ENCODE data around the gene NFATC2.

Gene NFATC2

DNA sequence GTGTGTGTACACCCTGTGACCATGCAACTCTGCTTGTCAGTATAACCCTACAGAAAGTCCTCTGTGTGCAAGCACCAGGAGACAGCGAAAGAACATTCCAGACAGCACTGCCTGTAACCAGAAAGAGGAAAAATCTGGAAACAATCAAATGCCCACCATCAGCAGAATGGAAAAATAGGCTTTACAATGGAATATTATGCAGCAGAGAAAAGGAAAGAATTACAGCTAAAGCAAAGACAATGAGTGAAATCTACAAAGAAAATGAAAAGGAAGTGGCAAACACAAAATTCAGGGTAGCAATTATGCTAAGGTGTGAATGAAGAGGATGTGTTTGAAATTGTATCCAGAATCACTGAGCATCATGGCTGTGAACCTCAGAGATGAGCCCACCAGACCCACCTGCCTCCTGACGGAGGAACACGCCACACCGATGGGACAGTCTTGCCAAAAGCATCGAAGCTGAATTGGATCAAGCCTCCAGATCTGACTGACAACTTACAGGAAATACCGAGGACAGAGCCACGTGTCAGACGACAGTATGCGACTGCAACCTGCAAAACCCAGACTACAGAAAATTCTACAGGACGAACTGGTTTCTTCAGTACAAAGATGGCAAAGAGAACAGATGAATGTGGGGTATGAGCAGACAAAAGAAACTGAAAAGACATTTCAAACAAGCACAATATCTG, 133.2 kb downstream of the NFATC2 start:
- DNase-seq, result no peak

DNA sequence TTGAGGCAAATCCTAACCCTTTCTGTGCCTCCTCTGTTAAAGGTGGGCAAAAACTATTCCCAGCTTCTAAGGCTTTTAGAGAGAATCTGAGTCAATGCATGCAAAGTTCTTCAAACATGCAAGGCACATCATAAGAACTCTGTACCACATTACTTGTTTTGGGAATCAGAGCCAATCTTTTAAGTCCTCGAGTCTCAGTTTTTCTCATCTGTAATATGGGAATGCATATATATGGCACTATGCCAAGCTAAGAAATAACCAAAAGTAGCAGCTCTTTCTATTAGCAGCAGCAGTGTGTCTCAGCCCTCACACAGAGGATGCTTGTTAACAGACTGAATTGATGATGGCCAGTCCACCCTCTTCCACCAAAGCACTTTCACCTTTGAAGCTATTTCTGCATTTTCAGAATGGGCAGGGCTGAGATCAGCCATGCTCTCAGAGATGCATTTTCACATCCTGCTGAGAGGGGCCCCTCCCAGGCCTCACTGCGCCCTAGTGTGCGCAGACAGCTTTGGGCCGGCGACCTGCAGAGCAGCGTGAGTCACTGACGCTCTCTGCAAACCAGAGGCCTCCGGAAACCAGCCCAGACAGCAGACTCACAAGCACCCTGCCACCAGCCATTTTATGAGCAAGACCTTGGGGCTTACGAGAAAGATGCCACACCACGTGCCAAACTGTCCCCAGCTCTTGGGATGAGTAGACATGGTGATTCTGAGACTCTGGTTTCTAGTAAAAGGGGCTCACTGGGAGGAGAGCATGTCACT, 138.0 kb downstream of the NFATC2 start:
- peak; percentile 94 for DNase-seq

DNA sequence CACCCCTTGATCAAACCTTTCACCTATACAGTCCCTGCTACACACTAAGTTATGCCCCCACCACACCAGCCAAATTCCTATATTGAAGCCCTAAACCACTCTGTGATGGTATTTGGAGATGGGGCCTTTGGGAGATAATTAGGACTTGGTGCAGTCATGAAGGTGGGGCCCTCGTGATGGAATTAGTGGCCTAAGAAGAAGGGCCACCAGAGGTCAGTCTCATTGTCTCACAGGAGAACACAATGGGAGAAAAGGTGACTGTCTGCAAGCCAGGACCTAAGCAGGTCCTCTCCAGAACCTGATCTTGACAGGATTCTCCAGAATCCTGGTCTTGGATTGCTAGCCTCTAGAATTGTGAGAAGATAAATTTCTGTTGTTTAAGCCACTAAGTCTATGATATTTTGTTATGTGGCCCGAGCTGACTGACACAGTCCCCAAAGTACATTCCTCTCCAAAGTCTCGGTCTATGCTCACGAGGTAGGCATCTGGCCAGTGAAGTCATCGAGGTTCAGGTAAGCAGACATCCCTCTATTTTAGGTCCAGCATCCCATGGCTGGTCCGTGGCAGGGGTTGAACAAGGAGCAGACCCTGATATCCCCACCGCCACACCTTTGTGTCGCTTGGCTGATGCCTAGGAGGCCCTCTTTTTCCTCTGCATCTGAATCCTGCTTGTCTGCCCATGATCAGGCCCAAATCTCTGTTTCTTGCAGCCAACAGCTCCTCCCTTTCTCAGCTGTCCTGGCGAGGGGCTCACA, 138.9 kb downstream of the NFATC2 start:
- DNase-seq, result no peak

DNA sequence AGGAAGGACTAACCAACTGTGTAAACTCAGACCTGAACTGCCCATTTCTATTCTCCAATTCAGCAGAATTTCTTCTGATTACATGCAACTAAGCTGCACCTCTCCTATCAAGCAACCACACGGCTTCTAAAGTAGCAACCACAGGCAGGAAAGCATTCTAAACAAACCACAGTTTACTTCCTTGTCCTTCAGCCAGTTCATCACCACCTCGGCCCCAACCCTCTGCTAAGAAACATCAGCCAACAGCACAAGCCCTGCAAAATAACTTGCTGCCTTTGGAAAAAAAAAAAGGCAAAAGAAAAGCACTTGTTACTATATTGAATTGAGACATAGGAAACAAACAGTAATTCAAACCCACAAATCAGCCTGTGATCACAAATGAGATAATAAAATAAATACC, 140.3 kb downstream of the NFATC2 start:
- peak; percentile 76 for DNase-seq

DNA sequence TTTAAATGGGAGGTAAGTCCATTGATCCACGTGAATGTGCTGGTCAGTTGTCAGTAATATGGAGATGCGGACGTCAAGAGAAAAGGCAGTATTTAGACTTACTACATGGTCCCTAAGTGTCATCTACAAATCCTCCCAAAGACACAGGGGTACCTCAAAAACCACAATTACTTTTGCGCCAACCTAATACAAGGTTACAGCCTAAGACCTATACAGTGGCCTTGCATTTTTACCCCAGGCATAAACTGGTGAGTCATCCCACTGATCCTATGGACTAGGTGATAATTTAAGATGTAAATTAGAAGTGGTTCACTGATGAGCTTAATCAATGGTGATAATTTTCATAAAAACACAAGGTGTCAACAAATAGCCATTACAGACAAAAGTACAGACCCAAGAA, 141.0 kb downstream of the NFATC2 start:
- DNase-seq, result no peak

DNA sequence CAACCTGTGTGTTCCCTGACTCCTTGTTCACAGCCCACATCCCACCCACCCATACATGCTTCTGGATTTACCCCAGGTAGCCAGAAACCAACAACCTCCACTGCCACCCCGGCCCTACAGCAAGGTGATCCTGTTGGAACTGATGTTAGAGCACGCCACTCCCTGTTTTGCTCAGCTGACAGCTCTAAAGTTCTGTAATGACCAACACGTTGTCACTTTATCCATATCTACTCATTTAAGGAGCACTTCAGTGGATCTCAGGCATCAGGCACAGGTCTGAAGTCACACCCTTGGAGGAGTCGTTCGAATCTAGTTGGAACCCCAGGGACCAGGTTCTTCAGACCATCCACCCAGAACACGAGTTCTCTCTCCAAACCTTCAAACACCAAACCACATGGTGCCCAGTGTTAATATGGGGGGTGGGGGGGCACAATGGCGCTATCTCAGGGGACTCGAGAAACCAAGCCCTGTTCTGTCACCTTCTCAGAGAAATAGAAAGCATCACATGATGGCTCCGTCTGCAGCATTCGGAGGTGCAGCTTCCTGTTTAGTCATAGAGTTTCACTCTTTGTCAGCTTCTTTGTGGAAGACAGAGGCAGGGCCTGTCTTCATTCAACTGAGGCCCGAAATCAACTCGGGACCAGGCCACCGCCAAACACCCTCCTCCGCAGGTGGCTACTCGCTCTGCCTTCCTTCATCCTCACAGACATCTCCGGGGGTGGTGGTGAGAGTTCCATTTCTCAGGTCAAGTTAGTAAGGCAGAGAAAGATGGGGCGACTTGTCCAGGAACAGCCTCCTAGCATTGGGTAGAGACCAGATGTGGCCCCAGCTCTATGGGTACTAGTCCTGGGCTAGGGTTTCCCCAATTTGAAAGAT, 142.2 kb downstream of the NFATC2 start:
- peak; percentile 71 for DNase-seq

DNA sequence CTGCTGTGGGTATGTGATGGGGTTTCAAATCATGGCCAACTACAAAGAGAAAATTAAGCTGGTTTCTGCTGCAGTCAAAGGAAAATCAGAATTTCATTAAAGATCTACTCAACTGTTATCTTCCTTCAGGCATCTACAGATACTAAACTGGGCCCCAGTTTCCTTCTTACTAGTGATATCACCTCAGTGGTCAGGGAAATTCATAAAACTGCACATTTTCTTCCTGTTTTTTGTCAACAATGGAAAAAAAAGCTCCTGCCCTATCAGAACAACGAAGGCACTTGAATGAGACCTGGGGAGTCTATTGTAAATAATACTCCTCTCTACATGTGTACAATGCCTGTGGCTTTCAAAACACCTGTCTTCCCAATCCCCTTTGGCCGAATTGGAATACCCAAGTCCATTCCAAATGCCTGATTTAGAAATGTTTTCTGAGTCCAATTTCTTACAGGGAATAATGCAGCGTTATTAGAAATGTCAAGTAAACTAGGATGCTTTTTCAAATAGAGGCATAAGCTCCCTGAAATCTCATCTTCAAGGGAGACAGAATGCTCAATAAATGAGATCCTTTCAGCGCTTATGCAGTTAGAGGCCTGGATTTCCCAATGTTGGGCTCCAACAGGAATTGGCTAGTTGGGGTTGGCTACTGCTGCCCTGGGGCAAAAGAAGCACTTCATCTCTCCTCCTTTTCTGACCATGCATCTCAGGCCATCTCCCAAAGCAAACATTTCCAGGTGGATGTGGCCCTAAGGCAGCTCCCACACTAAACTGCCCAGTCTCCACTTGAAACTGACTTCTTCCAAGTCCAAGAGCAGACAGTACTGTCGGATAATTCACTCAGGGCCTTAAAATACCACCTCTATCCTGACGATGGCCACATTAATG, 143.3 kb downstream of the NFATC2 start:
- DNase-seq, result no peak

DNA sequence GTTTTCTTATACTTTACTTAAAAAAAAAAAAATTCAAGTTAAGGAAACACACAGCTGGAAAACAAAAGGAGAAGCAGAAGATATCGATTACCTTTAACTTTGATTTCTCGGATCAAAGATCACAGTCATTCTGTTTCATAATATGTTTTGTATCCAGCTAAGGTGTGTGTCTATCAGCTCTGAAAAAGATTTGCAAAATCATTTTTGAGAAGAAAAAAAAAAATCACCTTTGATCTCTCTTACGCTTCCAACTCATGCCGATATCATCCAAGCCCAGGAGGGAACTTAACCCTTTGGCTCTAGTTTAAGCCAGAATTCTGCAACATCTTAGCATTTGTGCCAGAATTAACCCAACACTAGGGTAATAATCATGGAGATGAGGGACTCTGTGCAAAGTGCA, 144.0 kb downstream of the NFATC2 start:
- no peak for DNase-seq

DNA sequence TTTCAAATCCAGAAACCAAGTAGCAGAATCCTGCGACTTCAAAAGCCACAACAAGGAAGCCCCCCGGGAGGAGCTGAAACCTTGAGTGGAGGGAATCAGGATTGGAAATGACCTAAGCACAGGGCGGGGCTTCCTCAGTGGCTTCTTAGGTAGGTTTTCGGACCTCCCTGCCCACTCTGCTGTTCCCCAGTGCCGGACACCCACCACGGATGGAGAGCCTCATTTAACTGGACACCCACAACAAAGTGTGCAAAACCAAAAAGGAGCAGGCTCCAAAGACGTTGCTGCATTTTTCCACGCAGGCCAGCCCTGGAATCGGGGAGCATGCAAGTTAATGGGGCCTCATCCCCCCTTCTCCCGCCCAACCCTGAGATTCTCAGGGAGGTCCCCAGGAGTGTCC, 144.4 kb downstream of the NFATC2 start:
- DNase-seq, result no peak

DNA sequence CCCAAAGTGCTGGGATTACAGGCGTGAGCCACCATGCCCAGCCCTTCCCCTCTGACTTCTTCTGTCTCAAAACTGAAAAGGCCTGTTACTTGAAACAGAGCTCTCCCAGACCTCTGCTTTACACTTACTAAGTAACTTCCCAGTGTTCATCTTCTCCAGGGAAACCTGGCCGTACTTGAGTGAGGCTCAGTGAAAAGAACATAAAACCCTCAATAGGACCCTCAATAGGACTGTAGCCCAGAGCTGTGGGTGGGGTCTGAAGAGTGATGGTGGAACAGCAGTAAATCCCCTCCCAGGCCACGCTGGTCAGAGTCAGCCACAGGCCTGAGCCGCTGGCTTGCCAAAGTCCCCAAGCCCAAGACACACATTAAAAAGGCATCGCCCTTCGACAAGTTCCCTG, 145.4 kb downstream of the NFATC2 start:
- DNase-seq, result no peak

DNA sequence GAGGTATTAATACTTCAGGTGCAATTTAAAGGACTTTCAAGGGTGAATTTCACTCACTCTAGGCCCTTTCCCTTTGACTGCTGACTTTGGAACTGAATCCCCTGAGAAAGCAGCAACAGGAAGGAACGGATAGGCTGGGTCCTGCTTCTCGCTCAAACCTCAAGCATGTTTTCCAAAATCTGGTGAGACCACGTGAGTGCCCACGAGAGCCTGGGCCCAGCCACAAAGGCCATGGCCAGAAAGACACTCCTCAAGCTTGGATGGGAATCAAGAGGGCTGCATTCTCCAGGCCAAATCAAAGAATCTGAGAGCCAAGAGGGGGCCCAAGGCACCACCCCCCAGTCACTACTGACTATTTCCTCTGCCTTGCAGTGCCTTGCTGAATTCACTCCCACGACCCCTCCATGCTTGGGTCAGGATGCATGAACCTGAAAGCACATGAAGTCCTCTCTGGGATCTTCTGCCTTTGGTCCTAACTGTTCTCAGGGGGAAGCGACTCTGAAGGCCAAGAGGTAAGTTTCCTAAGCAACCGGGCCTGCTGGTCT, 146.1 kb downstream of the NFATC2 start:
- DNase-seq, result no peak

DNA sequence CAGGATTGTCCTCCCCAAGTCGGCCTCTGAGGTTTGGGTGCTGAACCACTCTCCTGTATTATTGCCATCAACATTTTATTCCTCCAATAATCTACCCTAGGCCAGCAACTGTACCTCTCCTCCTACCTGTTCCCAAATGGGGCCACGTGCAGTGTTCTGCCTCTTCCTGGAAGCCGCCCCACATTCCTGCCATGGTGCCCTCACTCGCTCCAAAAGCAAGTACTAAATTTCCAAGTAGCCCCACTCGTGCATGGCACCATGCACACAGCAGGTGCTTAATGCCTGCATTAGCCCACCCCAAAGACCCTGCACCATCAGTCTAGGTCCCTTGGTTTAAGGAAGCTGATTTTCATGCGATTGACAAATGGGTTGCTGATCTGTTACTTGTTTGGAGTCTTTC, 147.8 kb downstream of the NFATC2 start:
- no peak for DNase-seq

DNA sequence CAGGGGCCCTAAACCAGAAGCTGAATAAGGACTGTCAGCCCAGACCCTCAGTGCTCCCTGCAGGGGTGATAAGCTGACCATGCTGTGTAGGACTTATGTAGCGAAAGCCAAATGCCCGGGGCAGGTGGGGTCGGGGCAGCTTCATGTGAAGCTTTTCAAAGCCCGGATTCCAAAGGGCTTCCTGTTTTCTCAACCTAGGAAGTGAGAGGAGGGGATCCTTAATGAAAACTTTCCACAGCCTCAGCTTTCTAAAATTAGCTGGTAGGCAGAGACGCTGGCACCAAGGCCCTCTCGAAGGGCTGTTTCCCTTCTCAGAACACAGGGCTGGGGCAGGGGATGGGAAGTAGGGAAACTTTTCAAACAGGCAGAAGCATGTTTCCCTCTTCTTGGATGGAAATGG, 148.9 kb downstream of the NFATC2 start:
- DNase-seq, result no peak

DNA sequence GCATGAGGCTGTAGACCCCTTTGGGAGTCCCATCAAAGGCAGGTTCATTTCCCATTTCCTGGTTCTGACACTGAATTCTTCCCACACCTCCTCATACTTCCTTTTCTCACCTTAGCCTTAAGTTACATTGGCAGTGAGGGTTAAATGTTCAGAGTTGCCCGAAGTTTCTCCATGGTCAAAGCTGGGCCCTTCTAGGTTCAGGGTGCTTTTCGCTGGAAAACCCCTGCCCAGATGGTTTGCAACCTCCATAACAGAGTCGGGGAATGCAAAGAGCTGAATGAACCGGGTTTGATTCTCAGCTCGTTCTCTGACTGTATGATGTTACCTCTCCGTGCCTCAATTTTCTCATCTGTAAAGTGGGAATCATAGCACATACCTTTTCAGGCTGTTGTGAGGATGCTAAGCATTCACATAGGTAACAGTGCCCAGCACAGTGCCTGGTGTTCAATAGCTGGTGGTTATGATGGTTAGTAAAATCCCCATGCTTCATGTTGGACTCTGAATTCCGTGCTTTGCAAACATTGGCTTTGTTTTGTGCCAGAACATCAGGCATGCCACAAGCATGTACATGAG, 149.8 kb downstream of the NFATC2 start:
- no peak for DNase-seq

DNA sequence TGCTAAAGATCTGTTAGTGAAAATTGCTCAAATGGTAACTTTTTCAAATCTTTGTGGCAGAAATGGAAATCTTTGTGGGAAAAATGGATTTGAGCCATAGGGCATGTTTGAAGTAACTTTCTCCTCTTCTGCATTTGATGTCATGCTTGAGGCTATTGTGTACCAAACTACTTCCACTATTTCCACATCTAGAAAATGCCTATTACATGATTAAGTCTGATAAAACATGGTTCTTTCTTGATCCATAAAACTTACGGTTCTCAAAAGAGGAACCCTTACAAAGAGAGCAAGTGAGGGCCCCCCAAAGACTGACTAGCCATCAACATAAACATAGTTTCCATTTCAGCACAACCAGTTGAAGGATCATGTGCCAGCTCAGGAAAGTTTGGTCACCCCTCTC, 150.6 kb downstream of the NFATC2 start:
- DNase-seq, result no peak

DNA sequence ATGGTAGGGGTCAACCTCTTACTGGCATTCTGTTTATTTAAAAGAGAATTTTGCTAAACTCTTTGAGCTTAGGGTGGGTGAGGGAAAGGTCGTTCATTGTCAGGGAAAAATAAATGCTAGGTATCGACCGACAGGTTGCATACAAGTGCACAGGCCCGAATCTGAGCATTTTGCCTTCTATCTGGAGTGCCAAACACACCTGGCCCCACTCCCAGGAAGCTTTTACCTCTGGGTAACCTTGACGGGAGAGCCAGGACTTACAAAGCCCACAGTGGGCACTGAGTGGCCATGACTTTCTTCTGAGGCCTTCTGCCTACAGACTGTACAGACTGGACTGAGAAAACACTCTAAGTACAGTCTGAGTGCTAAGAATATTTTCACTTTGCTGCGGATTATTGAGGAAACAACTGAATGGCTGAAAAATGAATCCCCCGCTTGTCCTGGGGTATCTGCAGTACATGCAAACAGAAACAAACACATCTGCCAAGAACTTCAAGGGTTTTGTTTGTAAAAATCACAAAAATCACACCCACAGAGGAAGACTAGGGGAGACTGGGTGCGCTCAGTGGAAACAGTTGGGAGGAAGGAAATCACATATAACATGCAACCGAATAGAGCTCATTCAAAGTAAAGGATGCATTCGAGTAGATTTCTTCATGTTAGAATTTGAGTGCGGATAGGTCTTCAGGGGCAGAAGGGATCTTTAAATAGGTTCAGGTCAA, 152.8 kb downstream of the NFATC2 start:
- DNase-seq, result no peak

DNA sequence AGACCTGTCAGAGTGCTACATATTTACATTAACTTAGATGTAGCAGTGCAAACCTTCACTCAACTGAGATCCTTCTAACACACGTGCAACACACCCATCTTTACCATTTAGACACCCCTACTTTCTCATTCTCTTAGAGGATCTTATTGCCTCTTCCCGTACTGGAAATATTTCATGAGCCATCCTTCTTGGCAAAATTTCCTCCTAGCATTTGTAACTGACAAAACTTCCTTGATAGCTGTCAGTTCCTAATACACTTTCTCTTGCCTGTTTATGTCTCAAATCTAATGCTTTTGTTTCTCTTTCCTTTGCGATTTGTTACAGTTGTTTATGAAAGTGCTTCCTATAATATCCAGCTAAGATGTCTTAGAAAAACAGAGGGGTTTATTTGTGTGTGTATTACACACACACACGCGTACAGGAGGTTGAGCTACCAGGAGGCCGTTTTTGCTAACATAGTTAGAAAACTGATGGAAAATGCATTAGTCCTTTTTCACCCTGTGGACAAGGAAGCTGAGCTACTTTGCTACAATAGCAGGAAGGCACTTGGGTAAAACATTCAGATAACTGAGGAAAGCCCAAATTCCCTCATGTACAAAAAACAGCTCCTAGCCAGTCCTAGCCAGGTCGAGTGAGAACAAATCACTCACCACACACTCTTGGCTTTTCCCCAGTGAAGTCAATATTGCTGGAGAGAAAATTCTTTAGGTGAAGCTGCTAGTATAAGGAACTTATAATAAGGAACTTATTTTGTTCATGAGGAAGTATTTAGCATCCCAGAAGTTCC, 153.6 kb downstream of the NFATC2 start:
- no peak for DNase-seq

DNA sequence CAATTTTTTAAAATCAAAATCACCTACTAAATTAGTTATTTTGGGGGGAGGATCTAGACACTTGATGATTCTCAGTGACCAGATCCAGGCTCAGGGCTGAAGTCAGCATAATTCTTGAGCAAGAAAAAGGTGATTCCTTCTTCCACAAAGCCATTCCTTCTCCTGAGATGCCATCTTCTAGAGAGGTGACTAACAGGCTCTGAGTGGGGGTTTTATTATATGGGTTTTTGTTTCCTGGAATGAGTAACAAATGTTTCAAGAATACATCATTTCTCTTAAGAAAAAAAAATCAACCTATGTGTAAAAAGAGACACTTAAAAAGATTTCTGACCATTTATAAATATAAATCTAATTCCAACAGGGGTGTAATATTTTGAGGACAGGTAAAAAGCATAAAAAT, 154.3 kb downstream of the NFATC2 start:
- no peak for DNase-seq

DNA sequence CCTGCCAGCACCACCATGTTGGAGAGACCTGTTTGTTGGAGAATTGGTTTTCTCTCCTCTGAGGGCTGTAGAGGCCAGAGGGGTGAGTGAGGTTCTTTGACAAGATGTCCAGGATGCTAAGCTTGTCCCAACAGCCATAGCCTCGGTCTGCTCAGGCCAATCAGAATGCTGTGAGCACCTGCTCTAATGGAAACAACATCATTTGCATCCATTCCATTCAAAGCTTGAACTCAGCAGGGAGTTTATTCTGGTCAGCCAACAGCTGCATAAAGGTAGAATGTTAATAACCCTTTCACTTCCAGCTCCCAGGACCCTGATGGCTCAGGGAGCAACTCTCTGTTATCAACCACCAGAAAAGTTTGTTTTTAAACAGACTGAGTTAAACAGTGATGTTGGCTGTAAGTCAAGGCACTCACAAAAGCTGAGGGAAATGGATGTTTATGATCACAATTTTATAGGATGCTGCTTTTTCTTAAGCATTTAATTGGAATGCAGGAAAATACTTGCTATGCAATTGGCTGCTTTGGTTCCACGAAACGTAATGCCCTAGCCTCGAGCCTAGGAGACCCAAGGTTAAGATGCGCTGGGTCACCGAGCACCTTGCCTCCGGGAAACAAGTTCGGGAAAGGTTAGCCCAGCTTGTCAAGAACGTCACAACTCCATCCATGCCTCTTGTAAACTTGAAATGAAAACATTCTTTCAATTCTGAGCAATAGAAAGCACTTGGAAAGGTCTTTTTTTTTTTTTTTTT, 155.2 kb downstream of the NFATC2 start:
- peak; percentile 13 for DNase-seq

Data from NK-92 treated with Interleukin-12 subunit alpha and Interleukin-12 subunit beta, amount 100 ng/mL, for 24 hours (cell line).